Suppressor macrophage treated with lipopolysaccharide for 4 hours (primary cell): ENCODE data around the gene CDC42BPG.
"Not testable (repeated sequence)": the region's sequence is repeated elsewhere in the genome, so short reads cannot be mapped to it uniquely, and the experiment has no call there.

Source experiments
- DNase-seq: peaks from one replicate; pipeline ENCODE4 v3.0.0-alpha.2; 2020

The CDC42BPG gene

GRCh38 chr11:64848826-64849597 lies 4.6 kb upstream of the CDC42BPG start:
- DNase-seq = peak; percentile 34

GRCh38 chr11:64848214-64848825 lies 3.9 kb upstream of the CDC42BPG start:
- DNase-seq = peak; percentile 49

GRCh38 chr11:64846998-64847666 lies 2.7 kb upstream of the CDC42BPG start:
- DNase-seq = peak; percentile 98

- DNase-seq = not testable (repeated sequence)
Observed at GRCh38 chr11:64845776-64846129, 1.3 kb upstream of the CDC42BPG start.

GRCh38 chr11:64845129-64845775 lies 799 bp upstream of the CDC42BPG start:
- DNase-seq = no peak

- DNase-seq = no peak
Observed at GRCh38 chr11:64843686-64844329, 645 bp downstream of the CDC42BPG start.

GRCh38 chr11:64842851-64843685 lies 1.4 kb downstream of the CDC42BPG start:
- no peak for DNase-seq

- DNase-seq = no peak
Observed at GRCh38 chr11:64842366-64842759, 2.1 kb downstream of the CDC42BPG start.

- no peak for DNase-seq
Observed at GRCh38 chr11:64841592-64842365, 2.7 kb downstream of the CDC42BPG start.

GRCh38 chr11:64839887-64840782 lies 4.3 kb downstream of the CDC42BPG start:
- DNase-seq = no peak

GRCh38 chr11:64839335-64839734 lies 5.1 kb downstream of the CDC42BPG start:
- no peak for DNase-seq

- DNase-seq = no peak
Observed at GRCh38 chr11:64838600-64839334, 5.7 kb downstream of the CDC42BPG start.

GRCh38 chr11:64837887-64838351 lies 6.5 kb downstream of the CDC42BPG start:
- no peak for DNase-seq

- DNase-seq = no peak
Observed at GRCh38 chr11:64836448-64837072, 7.9 kb downstream of the CDC42BPG start.

GRCh38 chr11:64835616-64836447 lies 8.6 kb downstream of the CDC42BPG start:
- DNase-seq = no peak

GRCh38 chr11:64834723-64835615 lies 9.5 kb downstream of the CDC42BPG start:
- DNase-seq = no peak
